Gastrocnemius medialis (tissue), 4 donors: Measurements from ENCODE around the gene SP4. TPM values are rescaled to one million over a fixed set of nuclear protein-coding genes. Genes with fewer than 3 reads are reported as not detected.

Source experiments
- ATAC-seq, 2 donors: fragments of 150-250 bp; one replicate each; pipeline ENCODE4 v1.9.1; 2016
- DNase-seq, 2 donors: peaks; one replicate each; pipeline ENCODE4 v3.0.0-alpha.2; 2019
- H3K27ac ChIP-seq, 4 donors: fragments of 200-600 bp; sonication (generic); 1 replicate in 1 of 4; 2 replicates in 3 of 4; pipeline ENCODE4 v1.5.1; 2016 to 2018; ENCODE audit warnings: mild to moderate bottlenecking in 2 of 4, moderate library complexity in 1 of 4
- H3K27me3 ChIP-seq, 3 donors: fragments of 200-600 bp; sonication (generic) in 2 of 3; 1 replicate in 1 of 3; 2 replicates in 2 of 3; pipeline versions ENCODE4 v1.5.1 to v1.6.0; 2016 to 2019; ENCODE audit warnings: mild to moderate bottlenecking in 1 of 3, moderate library complexity in 1 of 3
- H3K36me3 ChIP-seq, 2 donors: fragments of 200-600 bp; sonication (generic) in 1 of 2; one replicate each; pipeline ENCODE4 v1.5.1; 2017 to 2018
- H3K4me1 ChIP-seq, 2 donors: fragments of 200-600 bp; sonication (generic) in 1 of 2; one replicate each; pipeline ENCODE4 v1.5.1; 2016 to 2017; ENCODE audit warnings: mild to moderate bottlenecking in 2 of 2
- H3K4me3 ChIP-seq, 4 donors: fragments of 200-600 bp; sonication (generic) in 3 of 4; 1 replicate in 1 of 4; 2 replicates in 3 of 4; pipeline ENCODE4 v1.5.1; 2016 to 2019; ENCODE audit warnings: mild to moderate bottlenecking in 2 of 4
- H3K9me3 ChIP-seq, 3 donors: fragments of 200-600 bp; sonication (generic) in 2 of 3; 1 replicate in 1 of 3; 2 replicates in 2 of 3; pipeline ENCODE4 v1.5.1; 2016 to 2019
- CTCF ChIP-seq, 5 experiments: fragments of 450-650 bp in 3 of 5; fragments of 200-600 bp in 2 of 5; sonication (generic) in 2 of 5; IDR thresholded peaks in 4 of 5; conservative IDR thresholded peaks in 1 of 5; 1 replicate in 4 of 5; 2 replicates in 1 of 5; pipeline ENCODE4 v1.5.1; 2016 to 2019; ENCODE audit warnings: antibody characterized with exemption in 5 of 5, mild to moderate bottlenecking in 3 of 5, moderate library complexity in 3 of 5
- POLR2A ChIP-seq, 2 donors: fragments of 450-650 bp; IDR thresholded peaks; one replicate each; pipeline ENCODE4 v1.6.1; 2017; ENCODE audit warnings: antibody characterized with exemption in 2 of 2, mild to moderate bottlenecking in 2 of 2, moderate library complexity in 2 of 2
- in situ Hi-C, 4 donors: fragments of 200-750 bp; cut with MboI; loops; one replicate each; pipeline versions ENCODE4 v1.15.0 to v1.8.0; 2017; ENCODE audit warnings: low sequenced_read_pairs in 4 of 4
- intact Hi-C: fragments of 100-400 bp; cut with DNase I; formaldehyde crosslinking; loops from one replicate; pipeline ENCODE4 v1.15.1; 2023; ENCODE audit warnings: low total_unique reads
- total RNA-seq, 4 donors: library from RNA; depleted of rRNA; stranded (reverse); fragments of >200 nt; gene quantifications; one replicate each; pipeline versions ENCODE4 v1.1.0 to v1.2.3, GENCODE V29; 2016

The SP4 gene
- total RNA-seq, 4 donors from 2014 or later, result 8.0 to 13.9 (median 9.5) TPM

DNA sequence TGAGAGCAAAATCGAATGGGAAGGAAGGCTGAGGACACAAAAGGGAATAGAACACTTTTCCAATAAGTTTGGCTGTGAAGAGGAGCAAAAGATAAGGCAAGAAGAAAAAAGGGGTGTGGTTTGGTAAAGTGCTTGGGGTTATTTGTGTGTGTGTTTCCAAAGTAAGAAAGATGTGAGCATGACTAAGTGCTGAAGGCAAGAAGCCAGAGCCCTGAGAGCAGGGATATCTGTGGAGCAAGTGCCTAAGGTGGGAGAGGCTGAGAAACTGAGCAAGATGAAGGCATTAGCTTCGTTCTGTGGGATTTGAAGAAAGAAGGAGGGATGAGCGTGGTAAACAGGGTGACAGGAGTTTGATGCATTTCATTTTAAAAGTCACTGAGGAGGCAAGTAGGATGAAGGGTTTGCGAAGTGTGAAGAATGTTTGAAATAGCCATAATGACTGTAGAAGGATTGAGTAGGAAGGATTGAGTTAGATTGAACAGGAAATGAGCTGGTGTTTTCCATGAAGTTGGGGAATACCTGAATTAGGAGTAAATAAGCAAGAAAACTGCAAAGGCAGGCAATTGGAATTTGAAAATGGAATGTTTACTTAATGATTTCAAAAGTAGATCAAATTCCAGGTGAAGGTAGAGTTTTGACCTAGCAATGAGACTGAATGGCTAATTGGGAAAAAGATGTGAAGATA, 19.9 kb upstream of the SP4 start:
- ATAC-seq (no peak), DNase-seq (no peak)
- Histone ChIP-seq H3K9me3 (no peaks in the 10 kb centered on the region), H3K27ac (no peak overlapping the region), H3K27me3 (no peaks in the 10 kb centered on the region), H3K4me1 (no peaks in the 10 kb centered on the region), H3K4me3 (no peak overlapping the region), H3K36me3 (no peaks in the 10 kb centered on the region)
- in situ Hi-C loops (no loop called here), intact Hi-C loops (no loop called here)
- TF ChIP-seq CTCF (IDR thresholded peaks at IDR 0.05 in 4 of 5, conservative IDR thresholded peaks at IDR 0.05 in 1 of 5), result no peak
- no peak for TF ChIP-seq POLR2A (IDR thresholded peaks at IDR 0.05)

DNA sequence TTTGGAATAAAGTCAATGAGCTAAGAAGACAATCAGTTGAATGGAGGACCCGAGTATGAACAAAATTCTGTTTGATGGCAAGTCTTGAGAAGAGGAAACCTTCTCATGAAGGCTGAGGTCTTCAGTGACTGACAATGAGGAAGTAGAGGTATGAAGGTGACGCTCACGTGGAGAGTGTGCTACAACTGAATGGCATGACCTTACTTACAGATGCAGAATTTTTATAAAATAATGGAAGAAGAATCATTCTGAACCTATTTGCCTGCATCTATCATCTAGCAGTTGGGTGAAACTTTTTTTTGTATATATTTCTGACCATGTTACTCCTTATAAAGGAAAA, 19.4 kb upstream of the SP4 start:
- H3K27ac ChIP-seq, result no peak overlapping the region

DNA sequence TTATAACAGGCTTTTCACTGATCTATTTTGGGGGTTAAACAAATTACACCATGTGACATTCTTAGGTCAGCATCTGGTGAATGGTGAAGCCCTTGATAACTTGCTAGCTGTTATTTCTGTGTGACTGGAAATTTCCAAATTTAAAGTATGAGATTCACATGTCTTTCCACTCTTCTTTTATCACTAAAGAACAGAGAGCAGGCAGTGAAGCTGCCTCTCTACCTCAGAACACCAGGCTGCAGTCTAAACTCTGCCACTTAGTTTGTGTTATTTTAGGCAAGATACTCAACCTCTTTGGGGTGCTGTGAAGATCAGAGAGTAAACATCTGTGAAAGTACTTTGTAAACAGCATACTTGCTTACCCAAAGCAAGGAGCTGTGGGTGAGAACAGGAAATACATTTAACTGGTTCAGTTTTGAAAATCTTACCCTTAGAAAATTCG, 15.5 kb upstream of the SP4 start:
- H3K4me3 ChIP-seq, result no peak overlapping the region

More for the DNA sequence above, 19.4 kb upstream of the SP4 start:
- Histone ChIP-seq H3K9me3 (no peaks in the 10 kb centered on the region), H3K27me3 (no peaks in the 10 kb centered on the region), H3K36me3 (no peaks in the 10 kb centered on the region), H3K4me3 (no peak overlapping the region), H3K4me1 (no peaks in the 10 kb centered on the region)
- intact Hi-C loops (no loop called here), in situ Hi-C loops (no loop called here)
- TF ChIP-seq POLR2A (IDR thresholded peaks at IDR 0.05), result no peak
- no peak for TF ChIP-seq CTCF (IDR thresholded peaks at IDR 0.05 in 4 of 5, conservative IDR thresholded peaks at IDR 0.05 in 1 of 5)
- DNase-seq (no peak), ATAC-seq (no peak)

GRCh38 chr7:21412957-21413356, 14.9 kb upstream of the SP4 start:
- DNase-seq (no peak), ATAC-seq (no peak)
- H3K4me3 ChIP-seq, result no peak overlapping the region
- H3K4me1 ChIP-seq, result no peaks in the 10 kb centered on the region
- intact Hi-C loops, result no loop called here
- TF ChIP-seq POLR2A (IDR thresholded peaks at IDR 0.05) (no peak), CTCF (IDR thresholded peaks at IDR 0.05 in 4 of 5, conservative IDR thresholded peaks at IDR 0.05 in 1 of 5) (no peak)
- in situ Hi-C loops, result no loop called here
- no peak overlapping the region for H3K27ac ChIP-seq
- no peaks in the 10 kb centered on the region for H3K36me3 ChIP-seq
- no peaks in the 10 kb centered on the region for H3K27me3 ChIP-seq
- no peaks in the 10 kb centered on the region for H3K9me3 ChIP-seq

More for the DNA sequence above, 15.5 kb upstream of the SP4 start:
- no peak for DNase-seq
- intact Hi-C loops (no loop called here), in situ Hi-C loops (no loop called here)
- TF ChIP-seq POLR2A (IDR thresholded peaks at IDR 0.05), result no peak
- TF ChIP-seq CTCF (IDR thresholded peaks at IDR 0.05 in 4 of 5, conservative IDR thresholded peaks at IDR 0.05 in 1 of 5), result no peak
- no peak for ATAC-seq
- no peaks in the 10 kb centered on the region for H3K4me1 ChIP-seq
- no peaks in the 10 kb centered on the region for H3K9me3 ChIP-seq
- H3K27ac ChIP-seq, result no peak overlapping the region
- H3K27me3 ChIP-seq, result no peaks in the 10 kb centered on the region
- H3K36me3 ChIP-seq, result no peaks in the 10 kb centered on the region

DNA sequence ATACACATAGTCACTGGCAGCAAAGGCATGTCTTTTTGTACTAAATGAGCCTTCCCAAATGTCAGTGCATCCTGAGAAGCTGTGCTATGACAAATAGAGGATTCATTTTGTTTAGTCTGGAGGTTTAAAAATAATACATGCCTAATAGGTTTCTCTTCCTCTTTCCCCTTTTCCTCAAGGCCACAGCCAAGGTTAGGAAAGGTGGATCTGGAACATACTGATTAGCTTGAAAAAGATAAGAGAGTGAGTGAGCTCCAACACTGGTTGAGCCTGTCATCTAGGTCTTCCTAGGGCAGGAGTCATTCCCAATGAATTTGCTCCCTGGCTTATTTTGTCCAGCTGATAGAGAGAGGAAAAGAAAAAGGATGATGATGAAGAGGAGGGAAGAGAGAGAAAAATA, 14.4 kb upstream of the SP4 start:
- Histone ChIP-seq H3K4me3 (no peak overlapping the region), H3K27ac (no peak overlapping the region), H3K4me1 (no peaks in the 10 kb centered on the region), H3K36me3 (no peaks in the 10 kb centered on the region), H3K27me3 (no peaks in the 10 kb centered on the region), H3K9me3 (no peaks in the 10 kb centered on the region)
- ATAC-seq, result no peak
- TF ChIP-seq POLR2A (IDR thresholded peaks at IDR 0.05) (no peak), CTCF (IDR thresholded peaks at IDR 0.05 in 4 of 5, conservative IDR thresholded peaks at IDR 0.05 in 1 of 5) (no peak)
- no peak for DNase-seq
- intact Hi-C loops, result no loop called here
- in situ Hi-C loops, result no loop called here
